HL-60 (cell line): ENCODE results near the gene DDX60.

ENCODE experiments used
- DNase-seq, 2 experiments: peaks; one replicate each; pipeline ENCODE4 v3.0.0-alpha.2; 2010 to 2020; ENCODE audit warnings: low read depth in 1 of 2, low spot score in 1 of 2
- H3K27ac ChIP-seq: fragments of 250-450 bp; sonication (Bioruptor Pico); replicated peaks from 2 replicates; pipeline ENCODE4 v1.5.1; 2020; ENCODE audit warnings: mild to moderate bottlenecking, moderate library complexity
- H3K27me3 ChIP-seq: fragments of 250-450 bp; sonication (Bioruptor Pico); 2 replicates; pipeline ENCODE4 v1.5.1; 2021; ENCODE audit warnings: mild to moderate bottlenecking, moderate library complexity; ENCODE audit not compliant: insufficient read depth, poor library complexity, severe bottlenecking
- H3K4me3 ChIP-seq: replicated peaks from 2 replicates; pipeline ENCODE4 v1.5.1; 2011; ENCODE audit warnings: mild to moderate bottlenecking, control low read depth, low read length; ENCODE audit not compliant: insufficient read depth
- GABPA ChIP-seq: IDR thresholded peaks from 2 replicates; pipeline ENCODE4 v1.6.1; 2012; ENCODE audit warnings: low read depth
- POLR2AphosphoS5 ChIP-seq: IDR thresholded peaks from 2 replicates; pipeline ENCODE4 v1.6.1; 2012; ENCODE audit warnings: low read depth
- SPI1 ChIP-seq: IDR thresholded peaks from 2 replicates; pipeline ENCODE4 v1.6.1; 2012; ENCODE audit warnings: low read depth, mild to moderate bottlenecking, borderline replicate concordance
- TF ChIP-seq, protein P1 (sequence below): IDR thresholded peaks from 2 replicates; pipeline ENCODE4 v1.6.1; 2012; ENCODE audit warnings: low read depth; ENCODE audit not compliant: insufficient replicate concordance
- TF ChIP-seq, protein P2 (sequence below): IDR thresholded peaks from one replicate; pipeline ENCODE4 v1.5.1; 2011; ENCODE audit warnings: low read length, control low read depth, inconsistent platforms; ENCODE audit not compliant: insufficient read depth

Gene DDX60

DNA sequence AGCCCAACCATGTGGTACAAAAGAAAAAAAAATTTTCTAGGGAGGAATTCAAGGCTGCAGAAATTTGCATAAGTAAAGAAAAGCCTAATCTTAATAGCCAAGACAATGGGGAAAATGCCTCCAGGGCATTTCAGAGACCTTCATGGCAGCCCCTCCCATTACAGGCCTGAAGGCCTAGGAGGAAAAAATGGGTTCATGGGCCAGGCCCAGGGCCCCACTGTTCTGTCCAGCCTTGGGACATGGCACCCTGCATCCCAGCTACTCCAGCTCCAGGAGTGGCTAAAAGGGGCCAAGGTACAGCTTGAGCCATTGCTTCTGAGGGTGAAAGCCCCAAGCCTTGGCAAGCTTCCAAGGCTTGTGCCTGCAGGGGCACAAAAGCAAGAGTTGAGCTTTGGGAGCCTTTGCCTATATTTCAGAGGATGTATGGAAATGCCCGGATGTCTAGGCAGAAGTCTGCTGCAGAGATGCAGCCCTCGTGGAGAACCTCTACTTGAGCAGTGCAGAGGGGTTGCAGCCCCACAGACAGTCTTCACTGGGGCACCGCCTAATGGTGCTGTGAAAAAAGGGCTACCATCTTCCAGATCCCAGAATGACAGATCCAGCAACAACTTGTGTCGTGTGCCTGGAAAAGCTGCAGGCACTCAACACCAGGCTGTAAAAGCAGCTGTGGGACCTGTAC lies 115.2 kb downstream of the DDX60 start:
- no peak overlapping the region for H3K4me3 ChIP-seq
- DNase-seq, result no peak
- no peak overlapping the region for H3K27ac ChIP-seq
- TF ChIP-seq GABPA (no peak), SPI1 (no peak), POLR2AphosphoS5 (no peak)
- TF ChIP-seq, protein P1, sequence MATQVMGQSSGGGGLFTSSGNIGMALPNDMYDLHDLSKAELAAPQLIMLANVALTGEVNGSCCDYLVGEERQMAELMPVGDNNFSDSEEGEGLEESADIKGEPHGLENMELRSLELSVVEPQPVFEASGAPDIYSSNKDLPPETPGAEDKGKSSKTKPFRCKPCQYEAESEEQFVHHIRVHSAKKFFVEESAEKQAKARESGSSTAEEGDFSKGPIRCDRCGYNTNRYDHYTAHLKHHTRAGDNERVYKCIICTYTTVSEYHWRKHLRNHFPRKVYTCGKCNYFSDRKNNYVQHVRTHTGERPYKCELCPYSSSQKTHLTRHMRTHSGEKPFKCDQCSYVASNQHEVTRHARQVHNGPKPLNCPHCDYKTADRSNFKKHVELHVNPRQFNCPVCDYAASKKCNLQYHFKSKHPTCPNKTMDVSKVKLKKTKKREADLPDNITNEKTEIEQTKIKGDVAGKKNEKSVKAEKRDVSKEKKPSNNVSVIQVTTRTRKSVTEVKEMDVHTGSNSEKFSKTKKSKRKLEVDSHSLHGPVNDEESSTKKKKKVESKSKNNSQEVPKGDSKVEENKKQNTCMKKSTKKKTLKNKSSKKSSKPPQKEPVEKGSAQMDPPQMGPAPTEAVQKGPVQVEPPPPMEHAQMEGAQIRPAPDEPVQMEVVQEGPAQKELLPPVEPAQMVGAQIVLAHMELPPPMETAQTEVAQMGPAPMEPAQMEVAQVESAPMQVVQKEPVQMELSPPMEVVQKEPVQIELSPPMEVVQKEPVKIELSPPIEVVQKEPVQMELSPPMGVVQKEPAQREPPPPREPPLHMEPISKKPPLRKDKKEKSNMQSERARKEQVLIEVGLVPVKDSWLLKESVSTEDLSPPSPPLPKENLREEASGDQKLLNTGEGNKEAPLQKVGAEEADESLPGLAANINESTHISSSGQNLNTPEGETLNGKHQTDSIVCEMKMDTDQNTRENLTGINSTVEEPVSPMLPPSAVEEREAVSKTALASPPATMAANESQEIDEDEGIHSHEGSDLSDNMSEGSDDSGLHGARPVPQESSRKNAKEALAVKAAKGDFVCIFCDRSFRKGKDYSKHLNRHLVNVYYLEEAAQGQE, result no peak
- TF ChIP-seq, protein P2, sequence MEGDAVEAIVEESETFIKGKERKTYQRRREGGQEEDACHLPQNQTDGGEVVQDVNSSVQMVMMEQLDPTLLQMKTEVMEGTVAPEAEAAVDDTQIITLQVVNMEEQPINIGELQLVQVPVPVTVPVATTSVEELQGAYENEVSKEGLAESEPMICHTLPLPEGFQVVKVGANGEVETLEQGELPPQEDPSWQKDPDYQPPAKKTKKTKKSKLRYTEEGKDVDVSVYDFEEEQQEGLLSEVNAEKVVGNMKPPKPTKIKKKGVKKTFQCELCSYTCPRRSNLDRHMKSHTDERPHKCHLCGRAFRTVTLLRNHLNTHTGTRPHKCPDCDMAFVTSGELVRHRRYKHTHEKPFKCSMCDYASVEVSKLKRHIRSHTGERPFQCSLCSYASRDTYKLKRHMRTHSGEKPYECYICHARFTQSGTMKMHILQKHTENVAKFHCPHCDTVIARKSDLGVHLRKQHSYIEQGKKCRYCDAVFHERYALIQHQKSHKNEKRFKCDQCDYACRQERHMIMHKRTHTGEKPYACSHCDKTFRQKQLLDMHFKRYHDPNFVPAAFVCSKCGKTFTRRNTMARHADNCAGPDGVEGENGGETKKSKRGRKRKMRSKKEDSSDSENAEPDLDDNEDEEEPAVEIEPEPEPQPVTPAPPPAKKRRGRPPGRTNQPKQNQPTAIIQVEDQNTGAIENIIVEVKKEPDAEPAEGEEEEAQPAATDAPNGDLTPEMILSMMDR, result no peak
- no peaks in the 10 kb centered on the region for H3K27me3 ChIP-seq

DNA sequence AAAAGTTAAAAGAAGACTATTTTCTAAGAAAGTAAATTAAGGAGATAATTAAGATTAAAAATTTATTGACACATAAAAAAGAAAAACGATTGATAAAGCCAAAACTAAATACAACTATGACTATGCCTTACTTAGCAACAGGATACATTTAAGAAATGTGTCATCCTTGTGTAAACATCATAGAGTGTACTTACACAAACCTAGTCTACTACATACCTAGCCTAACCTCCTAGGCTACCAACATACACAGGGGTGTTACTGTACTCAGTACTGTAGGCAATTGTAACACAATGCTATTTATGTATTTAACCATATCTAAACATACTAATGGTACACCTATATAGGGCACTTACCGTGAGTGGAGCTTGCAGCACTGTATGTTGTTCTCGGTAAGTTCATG lies 117.9 kb downstream of the DDX60 start:
- no peak overlapping the region for H3K27ac ChIP-seq
- TF ChIP-seq, protein P2, result no peak
- TF ChIP-seq GABPA, result no peak
- no peak for TF ChIP-seq POLR2AphosphoS5
- TF ChIP-seq, protein P1, result no peak
- no peak for TF ChIP-seq SPI1
- H3K27me3 ChIP-seq, result no peaks in the 10 kb centered on the region
- DNase-seq, result no peak
- no peak overlapping the region for H3K4me3 ChIP-seq

DNA sequence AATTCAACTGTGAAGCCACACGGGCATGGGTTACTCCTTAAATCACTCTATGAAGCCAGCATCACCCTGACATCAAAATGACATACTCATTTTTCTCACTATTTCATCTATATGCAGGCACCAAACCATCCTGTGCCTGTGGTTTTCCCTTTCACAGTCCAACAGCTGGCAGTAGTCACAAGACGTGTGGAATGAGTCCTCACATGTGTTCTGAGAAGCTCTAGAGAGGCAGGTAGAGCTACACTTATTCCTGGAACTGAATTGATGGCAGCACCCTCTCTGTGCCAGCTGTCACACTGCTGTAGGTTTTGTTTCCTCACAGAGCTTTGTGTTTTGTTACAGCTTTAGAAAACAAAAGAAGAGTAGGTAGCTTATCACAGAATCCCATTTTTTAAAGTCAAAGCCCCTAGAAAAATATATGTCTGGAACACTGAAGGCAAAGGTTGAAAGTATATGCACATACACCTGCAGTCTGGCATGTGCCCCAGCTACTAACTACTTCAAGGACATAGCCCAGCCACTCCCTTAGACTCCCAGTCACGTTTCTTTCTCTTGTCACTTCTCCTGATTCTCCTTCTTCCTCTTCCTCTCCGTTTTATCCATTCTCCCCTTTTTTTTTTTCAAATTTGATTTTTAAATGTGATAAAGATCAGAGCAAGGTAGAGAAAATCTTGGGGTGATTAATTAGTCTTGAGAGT lies 119.1 kb downstream of the DDX60 start:
- DNase-seq, result no peak
- Histone ChIP-seq H3K27me3 (no peaks in the 10 kb centered on the region), H3K27ac (no peak overlapping the region), H3K4me3 (no peak overlapping the region)
- TF ChIP-seq POLR2AphosphoS5 (no peak), GABPA (no peak)
- TF ChIP-seq, protein P2, result no peak
